HEK293 (cell line): ENCODE measurements around the gene PLAU.

Source experiments
- IKZF3 ChIP-seq: fragments of 450-650 bp; IDR thresholded peaks from 2 replicates; pipeline ENCODE4 v1.5.0; 2018; ENCODE audit warnings: missing biosample characterization, mild to moderate bottlenecking, missing genetic modification characterization, moderate library complexity
- PRDM1 ChIP-seq: fragments of 450-650 bp; formaldehyde crosslinking; IDR thresholded peaks from 2 replicates; pipeline ENCODE4; 2016; ENCODE audit warnings: missing biosample characterization, missing genetic modification characterization
- YY1 ChIP-seq: fragments of 450-650 bp; formaldehyde crosslinking; IDR thresholded peaks from 2 replicates; pipeline ENCODE4 v1.5.1; 2018; ENCODE audit warnings: missing biosample characterization, missing genetic modification characterization
- ZBTB48 ChIP-seq: fragments of 450-650 bp; formaldehyde crosslinking; IDR thresholded peaks from 2 replicates; pipeline ENCODE4 v1.5.1; 2016; ENCODE audit warnings: missing biosample characterization, missing genetic modification characterization
- ZNF530 ChIP-seq: fragments of 450-650 bp; formaldehyde crosslinking; IDR thresholded peaks from 2 replicates; pipeline ENCODE4 v1.5.1; 2016; ENCODE audit warnings: low read depth, missing biosample characterization, missing genetic modification characterization
- ZNF561 ChIP-seq: fragments of 450-650 bp; IDR thresholded peaks from 2 replicates; pipeline ENCODE4 v1.5.1; 2018; ENCODE audit warnings: missing biosample characterization, missing genetic modification characterization, borderline replicate concordance
- TF ChIP-seq, protein P1 (sequence below): fragments of 450-650 bp; formaldehyde crosslinking; IDR thresholded peaks from 2 replicates; pipeline ENCODE4 v1.5.1; 2016; ENCODE audit warnings: missing biosample characterization, missing genetic modification characterization
- TF ChIP-seq, protein P2 (sequence below): fragments of 450-650 bp; IDR thresholded peaks from 2 replicates; pipeline ENCODE4 v1.5.1; 2018; ENCODE audit warnings: missing biosample characterization, mild to moderate bottlenecking, missing genetic modification characterization
- TF ChIP-seq, protein P3 (sequence below): fragments of 450-650 bp; formaldehyde crosslinking; IDR thresholded peaks from 2 replicates; pipeline ENCODE4 v1.5.1; 2016; ENCODE audit warnings: missing biosample characterization, missing genetic modification characterization, low read depth
- TF ChIP-seq, protein P4 (sequence below): fragments of 450-650 bp; formaldehyde crosslinking; IDR thresholded peaks from 2 replicates; pipeline ENCODE4 v1.5.1; 2016; ENCODE audit warnings: missing biosample characterization, missing genetic modification characterization
- TF ChIP-seq, protein P5 (sequence below): fragments of 450-650 bp; formaldehyde crosslinking; IDR thresholded peaks from 2 replicates; pipeline ENCODE4 v1.5.1; 2016; ENCODE audit warnings: missing biosample characterization, missing genetic modification characterization
- TF ChIP-seq, protein P6 (sequence below): fragments of 450-650 bp; IDR thresholded peaks from 2 replicates; pipeline ENCODE4 v1.5.1; 2018; ENCODE audit warnings: missing biosample characterization, missing genetic modification characterization
- TF ChIP-seq, protein P7 (sequence below): fragments of 450-650 bp; formaldehyde crosslinking; IDR thresholded peaks from 2 replicates; pipeline ENCODE4 v1.5.1; 2016; ENCODE audit warnings: missing biosample characterization, missing genetic modification characterization

DNA sequence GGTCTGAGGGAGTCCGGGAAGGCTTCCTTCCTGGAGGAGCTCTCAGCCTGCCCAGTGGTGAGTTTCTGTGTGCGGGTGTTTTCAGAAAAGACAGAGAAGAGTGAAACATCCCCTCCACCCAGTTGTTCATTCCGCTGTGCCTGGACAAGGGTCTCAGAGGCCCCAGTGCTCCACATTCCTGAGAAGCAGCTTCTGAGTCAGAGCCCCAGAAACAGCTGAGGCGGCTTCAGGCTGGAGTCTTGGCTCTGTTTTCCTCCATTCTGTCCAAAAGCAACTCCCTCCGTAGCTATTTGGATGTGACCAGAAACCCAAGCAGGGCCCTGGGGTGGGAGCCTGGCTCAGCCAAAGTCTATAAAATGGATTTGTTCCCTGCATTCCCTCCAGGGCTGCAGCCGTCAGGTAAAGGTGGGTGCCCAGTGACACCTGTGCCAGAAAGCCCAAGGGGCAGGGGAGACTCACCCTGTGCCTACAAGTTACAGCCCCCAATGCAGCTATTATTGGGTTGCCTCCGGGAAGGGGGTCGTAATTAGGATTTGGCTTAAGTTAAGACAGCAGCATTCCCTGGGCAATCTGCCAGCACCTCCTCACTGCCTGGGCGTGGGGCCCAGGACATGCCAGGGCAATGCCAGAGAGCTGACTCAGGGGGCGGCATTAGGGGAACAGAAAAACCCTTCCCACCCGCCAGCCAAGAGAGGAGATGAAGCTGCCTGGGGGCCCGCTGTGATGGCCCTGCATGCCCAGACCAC lies 23.5 kb upstream of the PLAU start:
- TF ChIP-seq YY1 (tag by site-specific recombination), result no peak
- TF ChIP-seq, protein P1, sequence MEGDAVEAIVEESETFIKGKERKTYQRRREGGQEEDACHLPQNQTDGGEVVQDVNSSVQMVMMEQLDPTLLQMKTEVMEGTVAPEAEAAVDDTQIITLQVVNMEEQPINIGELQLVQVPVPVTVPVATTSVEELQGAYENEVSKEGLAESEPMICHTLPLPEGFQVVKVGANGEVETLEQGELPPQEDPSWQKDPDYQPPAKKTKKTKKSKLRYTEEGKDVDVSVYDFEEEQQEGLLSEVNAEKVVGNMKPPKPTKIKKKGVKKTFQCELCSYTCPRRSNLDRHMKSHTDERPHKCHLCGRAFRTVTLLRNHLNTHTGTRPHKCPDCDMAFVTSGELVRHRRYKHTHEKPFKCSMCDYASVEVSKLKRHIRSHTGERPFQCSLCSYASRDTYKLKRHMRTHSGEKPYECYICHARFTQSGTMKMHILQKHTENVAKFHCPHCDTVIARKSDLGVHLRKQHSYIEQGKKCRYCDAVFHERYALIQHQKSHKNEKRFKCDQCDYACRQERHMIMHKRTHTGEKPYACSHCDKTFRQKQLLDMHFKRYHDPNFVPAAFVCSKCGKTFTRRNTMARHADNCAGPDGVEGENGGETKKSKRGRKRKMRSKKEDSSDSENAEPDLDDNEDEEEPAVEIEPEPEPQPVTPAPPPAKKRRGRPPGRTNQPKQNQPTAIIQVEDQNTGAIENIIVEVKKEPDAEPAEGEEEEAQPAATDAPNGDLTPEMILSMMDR, result 0 out of 2 replicates have a peak, but pooled peaks have one; percentile 13
- TF ChIP-seq ZNF530 (tag by site-specific recombination), result no peak
- TF ChIP-seq, protein P2, sequence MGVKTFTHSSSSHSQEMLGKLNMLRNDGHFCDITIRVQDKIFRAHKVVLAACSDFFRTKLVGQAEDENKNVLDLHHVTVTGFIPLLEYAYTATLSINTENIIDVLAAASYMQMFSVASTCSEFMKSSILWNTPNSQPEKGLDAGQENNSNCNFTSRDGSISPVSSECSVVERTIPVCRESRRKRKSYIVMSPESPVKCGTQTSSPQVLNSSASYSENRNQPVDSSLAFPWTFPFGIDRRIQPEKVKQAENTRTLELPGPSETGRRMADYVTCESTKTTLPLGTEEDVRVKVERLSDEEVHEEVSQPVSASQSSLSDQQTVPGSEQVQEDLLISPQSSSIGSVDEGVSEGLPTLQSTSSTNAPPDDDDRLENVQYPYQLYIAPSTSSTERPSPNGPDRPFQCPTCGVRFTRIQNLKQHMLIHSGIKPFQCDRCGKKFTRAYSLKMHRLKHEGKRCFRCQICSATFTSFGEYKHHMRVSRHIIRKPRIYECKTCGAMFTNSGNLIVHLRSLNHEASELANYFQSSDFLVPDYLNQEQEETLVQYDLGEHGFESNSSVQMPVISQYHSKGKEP, result no peak
- peak; percentile 96 for TF ChIP-seq ZBTB48 (tag by site-specific recombination)
- no peak for TF ChIP-seq PRDM1 (tag by site-specific recombination)
- no peak for TF ChIP-seq ZNF561 (tag by site-specific recombination)
- TF ChIP-seq, protein P3, sequence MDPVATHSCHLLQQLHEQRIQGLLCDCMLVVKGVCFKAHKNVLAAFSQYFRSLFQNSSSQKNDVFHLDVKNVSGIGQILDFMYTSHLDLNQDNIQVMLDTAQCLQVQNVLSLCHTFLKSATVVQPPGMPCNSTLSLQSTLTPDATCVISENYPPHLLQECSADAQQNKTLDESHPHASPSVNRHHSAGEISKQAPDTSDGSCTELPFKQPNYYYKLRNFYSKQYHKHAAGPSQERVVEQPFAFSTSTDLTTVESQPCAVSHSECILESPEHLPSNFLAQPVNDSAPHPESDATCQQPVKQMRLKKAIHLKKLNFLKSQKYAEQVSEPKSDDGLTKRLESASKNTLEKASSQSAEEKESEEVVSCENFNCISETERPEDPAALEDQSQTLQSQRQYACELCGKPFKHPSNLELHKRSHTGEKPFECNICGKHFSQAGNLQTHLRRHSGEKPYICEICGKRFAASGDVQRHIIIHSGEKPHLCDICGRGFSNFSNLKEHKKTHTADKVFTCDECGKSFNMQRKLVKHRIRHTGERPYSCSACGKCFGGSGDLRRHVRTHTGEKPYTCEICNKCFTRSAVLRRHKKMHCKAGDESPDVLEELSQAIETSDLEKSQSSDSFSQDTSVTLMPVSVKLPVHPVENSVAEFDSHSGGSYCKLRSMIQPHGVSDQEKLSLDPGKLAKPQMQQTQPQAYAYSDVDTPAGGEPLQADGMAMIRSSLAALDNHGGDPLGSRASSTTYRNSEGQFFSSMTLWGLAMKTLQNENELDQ (tag by site-specific recombination), result no peak
- TF ChIP-seq, protein P4, sequence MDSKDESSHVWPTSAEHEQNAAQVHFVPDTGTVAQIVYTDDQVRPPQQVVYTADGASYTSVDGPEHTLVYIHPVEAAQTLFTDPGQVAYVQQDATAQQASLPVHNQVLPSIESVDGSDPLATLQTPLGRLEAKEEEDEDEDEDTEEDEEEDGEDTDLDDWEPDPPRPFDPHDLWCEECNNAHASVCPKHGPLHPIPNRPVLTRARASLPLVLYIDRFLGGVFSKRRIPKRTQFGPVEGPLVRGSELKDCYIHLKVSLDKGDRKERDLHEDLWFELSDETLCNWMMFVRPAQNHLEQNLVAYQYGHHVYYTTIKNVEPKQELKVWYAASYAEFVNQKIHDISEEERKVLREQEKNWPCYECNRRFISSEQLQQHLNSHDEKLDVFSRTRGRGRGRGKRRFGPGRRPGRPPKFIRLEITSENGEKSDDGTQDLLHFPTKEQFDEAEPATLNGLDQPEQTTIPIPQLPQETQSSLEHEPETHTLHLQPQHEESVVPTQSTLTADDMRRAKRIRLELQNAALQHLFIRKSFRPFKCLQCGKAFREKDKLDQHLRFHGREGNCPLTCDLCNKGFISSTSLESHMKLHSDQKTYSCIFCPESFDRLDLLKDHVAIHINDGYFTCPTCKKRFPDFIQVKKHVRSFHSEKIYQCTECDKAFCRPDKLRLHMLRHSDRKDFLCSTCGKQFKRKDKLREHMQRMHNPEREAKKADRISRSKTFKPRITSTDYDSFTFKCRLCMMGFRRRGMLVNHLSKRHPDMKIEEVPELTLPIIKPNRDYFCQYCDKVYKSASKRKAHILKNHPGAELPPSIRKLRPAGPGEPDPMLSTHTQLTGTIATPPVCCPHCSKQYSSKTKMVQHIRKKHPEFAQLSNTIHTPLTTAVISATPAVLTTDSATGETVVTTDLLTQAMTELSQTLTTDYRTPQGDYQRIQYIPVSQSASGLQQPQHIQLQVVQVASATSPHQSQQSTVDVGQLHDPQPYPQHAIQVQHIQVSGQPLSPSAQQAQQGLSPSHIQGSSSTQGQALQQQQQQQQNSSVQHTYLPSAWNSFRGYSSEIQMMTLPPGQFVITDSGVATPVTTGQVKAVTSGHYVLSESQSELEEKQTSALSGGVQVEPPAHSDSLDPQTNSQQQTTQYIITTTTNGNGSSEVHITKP (tag by site-specific recombination), result peak; percentile 57
- TF ChIP-seq, protein P5, sequence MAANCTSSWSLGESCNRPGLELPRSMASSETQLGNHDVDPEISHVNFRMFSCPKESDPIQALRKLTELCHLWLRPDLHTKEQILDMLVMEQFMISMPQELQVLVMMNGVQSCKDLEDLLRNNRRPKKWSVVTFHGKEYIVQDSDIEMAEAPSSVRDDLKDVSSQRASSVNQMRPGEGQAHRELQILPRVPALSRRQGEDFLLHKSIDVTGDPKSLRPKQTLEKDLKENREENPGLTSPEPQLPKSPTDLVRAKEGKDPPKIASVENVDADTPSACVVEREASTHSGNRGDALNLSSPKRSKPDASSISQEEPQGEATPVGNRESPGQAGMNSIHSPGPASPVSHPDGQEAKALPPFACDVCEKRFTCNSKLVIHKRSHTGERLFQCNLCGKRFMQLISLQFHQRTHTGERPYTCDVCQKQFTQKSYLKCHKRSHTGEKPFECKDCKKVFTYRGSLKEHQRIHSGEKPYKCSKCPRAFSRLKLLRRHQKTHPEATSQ (tag by site-specific recombination), result no peak
- no peak for TF ChIP-seq IKZF3 (tag by site-specific recombination)
- TF ChIP-seq, protein P6, sequence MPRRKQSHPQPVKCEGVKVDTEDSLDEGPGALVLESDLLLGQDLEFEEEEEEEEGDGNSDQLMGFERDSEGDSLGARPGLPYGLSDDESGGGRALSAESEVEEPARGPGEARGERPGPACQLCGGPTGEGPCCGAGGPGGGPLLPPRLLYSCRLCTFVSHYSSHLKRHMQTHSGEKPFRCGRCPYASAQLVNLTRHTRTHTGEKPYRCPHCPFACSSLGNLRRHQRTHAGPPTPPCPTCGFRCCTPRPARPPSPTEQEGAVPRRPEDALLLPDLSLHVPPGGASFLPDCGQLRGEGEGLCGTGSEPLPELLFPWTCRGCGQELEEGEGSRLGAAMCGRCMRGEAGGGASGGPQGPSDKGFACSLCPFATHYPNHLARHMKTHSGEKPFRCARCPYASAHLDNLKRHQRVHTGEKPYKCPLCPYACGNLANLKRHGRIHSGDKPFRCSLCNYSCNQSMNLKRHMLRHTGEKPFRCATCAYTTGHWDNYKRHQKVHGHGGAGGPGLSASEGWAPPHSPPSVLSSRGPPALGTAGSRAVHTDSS, result no peak
- TF ChIP-seq, protein P7, sequence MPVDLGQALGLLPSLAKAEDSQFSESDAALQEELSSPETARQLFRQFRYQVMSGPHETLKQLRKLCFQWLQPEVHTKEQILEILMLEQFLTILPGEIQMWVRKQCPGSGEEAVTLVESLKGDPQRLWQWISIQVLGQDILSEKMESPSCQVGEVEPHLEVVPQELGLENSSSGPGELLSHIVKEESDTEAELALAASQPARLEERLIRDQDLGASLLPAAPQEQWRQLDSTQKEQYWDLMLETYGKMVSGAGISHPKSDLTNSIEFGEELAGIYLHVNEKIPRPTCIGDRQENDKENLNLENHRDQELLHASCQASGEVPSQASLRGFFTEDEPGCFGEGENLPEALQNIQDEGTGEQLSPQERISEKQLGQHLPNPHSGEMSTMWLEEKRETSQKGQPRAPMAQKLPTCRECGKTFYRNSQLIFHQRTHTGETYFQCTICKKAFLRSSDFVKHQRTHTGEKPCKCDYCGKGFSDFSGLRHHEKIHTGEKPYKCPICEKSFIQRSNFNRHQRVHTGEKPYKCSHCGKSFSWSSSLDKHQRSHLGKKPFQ (tag by site-specific recombination), result no peak
